ENCODE measurements around the gene CRIP2. TPM values are rescaled to one million over a fixed set of nuclear protein-coding genes. Genes with fewer than 3 reads are reported as not detected.
A peak's percentile ranks its signal among the peaks of the same experiment; 100 is the strongest.

Gene CRIP2
- total RNA-seq, 1 experiment from 2014 or later: 1.5 TPM

GRCh38 chr14:105498430-105499255 is 24.0 kb downstream of the CRIP2 start:
- no peaks in the 10 kb centered on the region for H3K9me3 ChIP-seq
- no peak overlapping the region for H3K27ac Mint-ChIP-seq (ENCODE audit: unreplicated experiment)
- TF ChIP-seq, protein P1, sequence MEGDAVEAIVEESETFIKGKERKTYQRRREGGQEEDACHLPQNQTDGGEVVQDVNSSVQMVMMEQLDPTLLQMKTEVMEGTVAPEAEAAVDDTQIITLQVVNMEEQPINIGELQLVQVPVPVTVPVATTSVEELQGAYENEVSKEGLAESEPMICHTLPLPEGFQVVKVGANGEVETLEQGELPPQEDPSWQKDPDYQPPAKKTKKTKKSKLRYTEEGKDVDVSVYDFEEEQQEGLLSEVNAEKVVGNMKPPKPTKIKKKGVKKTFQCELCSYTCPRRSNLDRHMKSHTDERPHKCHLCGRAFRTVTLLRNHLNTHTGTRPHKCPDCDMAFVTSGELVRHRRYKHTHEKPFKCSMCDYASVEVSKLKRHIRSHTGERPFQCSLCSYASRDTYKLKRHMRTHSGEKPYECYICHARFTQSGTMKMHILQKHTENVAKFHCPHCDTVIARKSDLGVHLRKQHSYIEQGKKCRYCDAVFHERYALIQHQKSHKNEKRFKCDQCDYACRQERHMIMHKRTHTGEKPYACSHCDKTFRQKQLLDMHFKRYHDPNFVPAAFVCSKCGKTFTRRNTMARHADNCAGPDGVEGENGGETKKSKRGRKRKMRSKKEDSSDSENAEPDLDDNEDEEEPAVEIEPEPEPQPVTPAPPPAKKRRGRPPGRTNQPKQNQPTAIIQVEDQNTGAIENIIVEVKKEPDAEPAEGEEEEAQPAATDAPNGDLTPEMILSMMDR (IDR thresholded peaks at IDR 0.05; ENCODE audit: insufficient read depth in 1 of 2, low read depth in 1 of 2, low read length in 1 of 2, severe bottlenecking in 1 of 2, unreplicated experiment in 1 of 2): no peak
- H3K4me3 Mint-ChIP-seq (ENCODE audit: unreplicated experiment): no peak overlapping the region
- ChIA-PET POLR2A (no interaction called here), CTCF (no interaction called here)
- no peaks in the 10 kb centered on the region for H3K4me1 Mint-ChIP-seq (ENCODE audit: low read depth, unreplicated experiment)
- H3K9me3 Mint-ChIP-seq (ENCODE audit: unreplicated experiment): no peaks in the 10 kb centered on the region
- no peaks in the 10 kb centered on the region for H3K36me3 ChIP-seq (ENCODE audit: control insufficient read depth, insufficient read depth, low read length)
- BruUV-seq (replicated peaks): no TSS peak
- H3K27me3 ChIP-seq (replicated peaks; ENCODE audit: control insufficient read depth, insufficient read depth, low read length): no peaks in the 10 kb centered on the region
- H3K36me3 Mint-ChIP-seq (ENCODE audit: insufficient read depth, unreplicated experiment): peaks cover 27% of the 10 kb centered on the region
- H3K27me3 Mint-ChIP-seq (ENCODE audit: insufficient read depth, unreplicated experiment): peaks cover 2% of the 10 kb centered on the region
- no peak overlapping the region for H3K4me3 ChIP-seq (ENCODE audit: low read depth, low read length)
- intact Hi-C loops (cut with micrococcal nuclease; ENCODE audit: unreplicated experiment): no loop called here
- no peaks in the 10 kb centered on the region for H3K4me1 ChIP-seq
- peak in 1 of 2 experiments; percentile 32 for DNase-seq

DNA sequence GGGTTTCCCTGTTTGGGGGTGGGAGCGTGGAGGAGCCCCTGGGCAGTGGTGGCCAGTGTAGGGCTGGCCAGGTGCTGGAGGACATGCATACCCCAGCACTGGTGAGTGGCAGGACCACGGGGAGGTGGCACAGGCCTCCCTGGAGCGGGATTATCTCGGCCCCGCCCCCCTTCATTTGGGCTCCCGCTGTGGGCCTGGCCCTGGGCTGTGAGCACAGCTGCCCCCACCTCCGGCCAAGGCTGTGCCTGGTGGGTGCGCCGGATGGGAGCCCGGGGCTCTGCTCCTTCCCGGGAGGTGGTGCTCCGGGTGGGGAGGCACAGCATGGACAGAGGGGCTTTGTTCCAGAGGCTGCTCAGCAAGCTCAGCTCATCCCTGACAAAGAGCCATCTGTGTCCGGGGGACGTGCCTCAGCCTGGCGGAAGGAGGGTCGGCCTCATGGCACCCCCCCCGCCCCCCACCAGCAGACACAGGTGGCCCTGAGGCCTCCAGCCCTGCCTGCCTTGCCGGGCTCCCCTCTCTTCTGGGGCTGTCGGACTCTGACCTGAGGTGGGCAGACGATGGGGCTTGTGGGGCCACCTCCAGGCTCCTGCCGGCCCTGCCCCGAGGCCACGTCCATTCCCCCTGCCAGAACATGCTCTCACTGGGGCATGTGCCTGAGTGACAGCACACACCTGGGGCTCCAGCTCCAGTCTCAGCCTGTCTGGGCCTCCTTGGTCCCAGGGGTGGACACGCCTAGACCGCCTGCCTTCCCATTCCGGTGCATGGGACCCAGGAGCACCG is 24.8 kb downstream of the CRIP2 start:
- H3K36me3 ChIP-seq (ENCODE audit: control insufficient read depth, insufficient read depth, low read length): no peaks in the 10 kb centered on the region
- no peaks in the 10 kb centered on the region for H3K9me3 Mint-ChIP-seq (ENCODE audit: unreplicated experiment)
- peaks cover 2% of the 10 kb centered on the region for H3K27me3 Mint-ChIP-seq (ENCODE audit: insufficient read depth, unreplicated experiment)
- ChIA-PET CTCF (no interaction called here), POLR2A (no interaction called here)
- H3K4me3 Mint-ChIP-seq (ENCODE audit: unreplicated experiment): no peak overlapping the region
- peak in 1 of 2 experiments; percentile 37 for DNase-seq
- intact Hi-C loops (cut with micrococcal nuclease; ENCODE audit: unreplicated experiment): no loop called here
- no peaks in the 10 kb centered on the region for H3K4me1 Mint-ChIP-seq (ENCODE audit: low read depth, unreplicated experiment)
- H3K4me3 ChIP-seq (ENCODE audit: low read depth, low read length): no peak overlapping the region
- H3K27ac Mint-ChIP-seq (ENCODE audit: unreplicated experiment): no peak overlapping the region
- peaks cover 34% of the 10 kb centered on the region for H3K36me3 Mint-ChIP-seq (ENCODE audit: insufficient read depth, unreplicated experiment)
- no peaks in the 10 kb centered on the region for H3K27me3 ChIP-seq (replicated peaks; ENCODE audit: control insufficient read depth, insufficient read depth, low read length)
- H3K9me3 ChIP-seq: no peaks in the 10 kb centered on the region
- BruUV-seq (replicated peaks): no TSS peak
- TF ChIP-seq, protein P1 (IDR thresholded peaks at IDR 0.05; ENCODE audit: insufficient read depth in 1 of 2, low read depth in 1 of 2, low read length in 1 of 2, severe bottlenecking in 1 of 2, unreplicated experiment in 1 of 2): no peak
- H3K4me1 ChIP-seq: no peaks in the 10 kb centered on the region

DNA sequence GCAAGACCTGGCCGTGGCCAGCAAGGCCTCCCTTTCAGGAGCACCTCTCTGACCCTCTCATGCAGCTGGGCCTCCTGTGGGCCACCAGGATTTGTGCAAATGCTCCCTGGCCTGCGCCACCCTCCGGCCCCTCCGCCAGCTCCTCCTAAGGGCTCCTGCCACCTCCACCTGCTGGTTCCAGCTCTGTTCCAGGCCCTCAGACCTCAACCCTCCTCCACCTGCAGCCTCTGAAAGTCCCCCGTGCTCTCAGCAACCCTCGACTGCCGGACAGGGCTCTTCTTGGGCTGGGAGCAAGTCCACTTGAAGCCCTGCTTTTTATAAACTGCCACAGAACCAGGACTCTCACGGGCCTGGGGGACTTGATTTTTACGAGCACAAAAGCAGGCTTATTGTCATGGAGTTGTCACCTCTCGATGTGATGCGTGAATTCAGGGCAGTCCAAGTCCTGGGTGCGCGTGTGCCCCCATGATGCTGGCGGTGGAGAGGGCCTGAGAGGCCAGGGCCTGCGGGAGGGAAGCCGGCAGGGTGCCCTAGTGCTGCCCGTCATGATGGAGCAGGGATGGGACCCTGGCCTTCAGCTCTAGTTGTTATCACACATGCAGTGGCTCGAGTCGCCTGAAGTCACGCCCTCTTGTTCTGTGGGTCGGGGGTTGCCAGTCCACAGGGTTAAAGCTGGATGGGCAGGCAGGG is 25.6 kb downstream of the CRIP2 start:
- POLR2A ChIA-PET: no interaction called here
- no TSS peak for BruUV-seq (replicated peaks)
- Histone ChIP-seq H3K9me3 (no peaks in the 10 kb centered on the region), H3K4me3 (ENCODE audit: low read depth, low read length) (no peak overlapping the region), H3K4me1 (no peaks in the 10 kb centered on the region), H3K36me3 (ENCODE audit: control insufficient read depth, insufficient read depth, low read length) (no peaks in the 10 kb centered on the region), H3K27me3 (replicated peaks; ENCODE audit: control insufficient read depth, insufficient read depth, low read length) (no peaks in the 10 kb centered on the region)
- H3K4me3 Mint-ChIP-seq (ENCODE audit: unreplicated experiment): no peak overlapping the region
- CTCF ChIA-PET: no interaction called here
- intact Hi-C loops (cut with micrococcal nuclease; ENCODE audit: unreplicated experiment): no loop called here
- no peaks in the 10 kb centered on the region for H3K4me1 Mint-ChIP-seq (ENCODE audit: low read depth, unreplicated experiment)
- H3K9me3 Mint-ChIP-seq (ENCODE audit: unreplicated experiment): no peaks in the 10 kb centered on the region
- DNase-seq: no peak
- H3K36me3 Mint-ChIP-seq (ENCODE audit: insufficient read depth, unreplicated experiment): peaks cover 34% of the 10 kb centered on the region
- TF ChIP-seq, protein P1 (IDR thresholded peaks at IDR 0.05; ENCODE audit: insufficient read depth in 1 of 2, low read depth in 1 of 2, low read length in 1 of 2, severe bottlenecking in 1 of 2, unreplicated experiment in 1 of 2): no peak
- no peak overlapping the region for H3K27ac Mint-ChIP-seq (ENCODE audit: unreplicated experiment)
- peaks cover 2% of the 10 kb centered on the region for H3K27me3 Mint-ChIP-seq (ENCODE audit: insufficient read depth, unreplicated experiment)
